Measurements from ENCODE around the gene UBE2U.

Gene UBE2U, protein sequence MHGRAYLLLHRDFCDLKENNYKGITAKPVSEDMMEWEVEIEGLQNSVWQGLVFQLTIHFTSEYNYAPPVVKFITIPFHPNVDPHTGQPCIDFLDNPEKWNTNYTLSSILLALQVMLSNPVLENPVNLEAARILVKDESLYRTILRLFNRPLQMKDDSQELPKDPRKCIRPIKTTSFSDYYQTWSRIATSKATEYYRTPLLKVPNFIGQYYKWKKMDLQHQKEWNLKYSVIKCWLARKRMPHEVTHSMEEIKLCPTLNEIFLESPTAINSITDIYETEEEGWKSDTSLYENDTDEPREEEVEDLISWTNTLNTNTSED

DNA sequence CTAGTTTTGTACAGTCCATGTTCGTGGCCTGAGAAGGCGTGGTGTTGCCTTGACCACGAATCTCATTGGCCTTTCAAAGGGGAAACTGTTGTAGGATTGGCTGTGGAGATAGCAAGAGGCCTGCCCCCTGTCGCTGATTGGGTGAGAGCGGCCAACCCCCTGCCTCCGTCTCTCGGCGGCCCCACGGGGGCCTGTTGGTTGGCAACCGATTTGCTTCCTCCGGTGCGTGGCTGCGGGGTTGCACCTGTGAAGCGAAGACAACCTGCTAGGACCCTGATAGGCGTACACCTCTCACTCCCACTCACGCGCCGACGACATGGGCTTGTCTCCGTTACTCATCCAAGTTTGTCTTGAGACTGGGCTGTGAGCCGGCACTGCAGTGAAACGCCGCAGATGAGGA is at the start of gene UBE2U:
UBE2U (plus strand) TSS at position 204 of the 400 bp plus-strand sequence. CDS start 428 bp downstream, outside the sequence.
- DNase-seq = no peak

DNA sequence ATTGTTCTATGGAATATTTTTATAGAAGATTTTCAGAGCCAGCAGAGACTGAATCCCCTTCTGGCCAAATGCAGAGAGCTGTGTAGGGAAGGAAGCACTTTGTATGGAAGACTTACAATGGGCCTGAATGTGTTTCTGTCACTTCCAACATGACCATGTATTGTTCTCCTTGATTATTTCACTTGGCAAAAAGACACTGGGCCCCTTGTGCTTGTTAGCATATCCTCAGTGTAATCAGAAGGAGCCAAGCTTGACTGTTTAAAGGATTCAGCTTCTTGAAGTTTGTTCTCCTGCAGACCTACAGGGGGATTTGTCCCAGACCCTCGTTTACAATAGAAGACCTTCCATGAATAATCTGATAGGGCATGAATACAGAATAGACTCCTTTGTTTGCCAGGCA is 48.1 kb upstream of the UBE2U start:
- no peak for DNase-seq

DNA sequence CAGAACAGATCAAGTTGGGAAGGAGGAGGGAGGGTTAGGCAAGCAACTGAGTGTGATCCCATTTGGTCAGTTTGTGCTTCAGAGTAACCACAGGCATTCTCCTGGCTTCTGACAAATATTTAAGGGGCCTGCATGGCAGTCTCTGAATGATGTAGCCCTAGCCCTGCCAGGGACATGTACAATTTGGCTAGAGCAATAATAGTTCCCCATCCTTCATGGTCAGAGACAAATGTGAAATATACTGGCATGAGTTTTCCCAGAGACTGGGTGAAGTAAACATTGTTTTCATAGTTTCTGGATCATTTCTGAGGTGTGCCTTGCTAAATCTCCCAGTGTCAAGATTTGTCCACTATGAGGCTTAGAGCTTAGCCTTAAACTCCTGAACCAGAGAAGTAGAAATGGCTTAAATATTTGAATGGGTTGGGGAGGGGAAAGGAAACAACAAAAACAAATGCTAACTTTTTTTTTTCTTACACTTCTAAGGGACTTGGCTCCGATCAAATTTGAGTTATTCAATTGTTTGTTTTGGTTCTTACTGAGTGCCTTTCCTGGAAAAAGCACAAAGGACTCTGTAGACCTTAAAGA is 42.0 kb upstream of the UBE2U start:
- no peak for DNase-seq

DNA sequence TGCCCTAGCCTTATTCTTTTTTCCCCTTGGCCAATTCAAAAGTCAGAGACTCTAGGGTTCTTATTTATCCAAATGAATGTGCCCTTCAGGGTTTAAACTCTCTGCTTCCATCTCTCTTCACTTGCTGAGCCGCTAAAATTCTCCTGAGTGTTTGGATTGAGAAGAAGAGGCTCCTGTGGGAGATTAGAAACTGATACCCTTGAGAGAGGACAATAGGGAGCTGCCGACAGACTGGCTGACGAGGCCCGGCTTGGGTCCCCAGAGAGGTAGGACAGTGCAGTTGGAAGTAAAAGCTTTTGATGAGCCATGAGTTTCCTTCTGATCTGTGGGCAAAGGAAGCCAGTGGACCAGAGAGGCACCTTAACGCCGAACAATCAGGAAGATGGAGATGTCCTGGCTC is 41.3 kb upstream of the UBE2U start:
- no peak for DNase-seq

DNA sequence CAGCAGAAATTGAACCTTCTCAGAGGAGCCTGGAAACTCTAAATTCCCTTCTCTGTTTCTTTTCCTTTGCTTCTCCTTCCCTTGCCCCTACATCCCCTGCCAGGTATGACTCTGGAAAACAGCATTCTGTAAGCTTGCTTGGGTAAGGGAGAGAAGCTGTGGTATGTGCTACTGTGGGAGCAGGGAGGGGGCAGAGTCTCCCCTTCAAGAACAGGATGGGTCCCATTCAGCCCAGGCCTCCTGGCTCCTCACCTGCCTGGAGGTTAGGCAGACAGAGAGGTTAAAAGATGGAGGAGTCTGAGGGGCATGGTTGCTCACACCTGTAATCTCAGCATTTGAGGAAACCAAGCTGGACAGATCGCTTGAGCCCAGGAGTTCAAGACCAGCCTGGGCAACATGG is 40.6 kb upstream of the UBE2U start:
- DNase-seq = no peak

DNA sequence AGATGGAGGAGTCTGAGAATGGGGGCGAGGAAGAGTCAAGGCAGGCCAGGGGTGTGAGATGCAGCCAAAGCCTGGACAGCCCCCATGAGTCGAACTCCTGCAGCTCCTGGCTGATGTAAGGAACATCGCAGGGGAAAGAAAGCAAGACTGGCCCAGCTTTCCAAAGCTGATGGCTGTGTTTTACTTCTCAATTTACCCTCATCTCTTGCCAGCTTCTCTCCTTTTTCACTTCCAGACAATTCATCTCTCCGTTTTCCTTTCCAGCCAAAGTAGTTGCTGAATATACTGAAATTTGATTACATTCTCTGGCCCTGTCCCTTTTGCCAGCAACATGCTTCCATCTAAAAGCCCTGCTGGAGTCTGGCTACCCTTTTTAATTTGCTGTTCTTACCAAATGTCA is 40.0 kb upstream of the UBE2U start:
- no peak for DNase-seq

DNA sequence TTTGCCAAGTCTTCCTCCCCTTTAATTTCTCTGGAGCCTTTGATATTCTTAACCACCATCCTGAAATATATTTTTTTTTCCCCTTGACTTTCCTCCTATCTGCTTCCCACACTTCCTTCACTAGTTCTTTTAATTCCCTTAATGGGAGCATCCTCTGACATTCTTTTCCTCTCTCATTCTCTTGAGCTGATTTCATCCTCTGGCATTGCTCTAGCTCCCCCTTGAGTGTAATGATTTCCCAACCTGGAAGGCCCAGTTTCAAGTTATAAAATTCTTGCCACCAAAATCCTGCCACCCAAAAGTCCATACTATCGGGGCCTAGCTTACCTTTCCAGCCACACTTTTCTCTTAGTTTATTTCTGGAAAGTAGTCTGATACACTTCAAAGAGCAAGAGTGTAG is 39.5 kb upstream of the UBE2U start:
- no peak for DNase-seq

DNA sequence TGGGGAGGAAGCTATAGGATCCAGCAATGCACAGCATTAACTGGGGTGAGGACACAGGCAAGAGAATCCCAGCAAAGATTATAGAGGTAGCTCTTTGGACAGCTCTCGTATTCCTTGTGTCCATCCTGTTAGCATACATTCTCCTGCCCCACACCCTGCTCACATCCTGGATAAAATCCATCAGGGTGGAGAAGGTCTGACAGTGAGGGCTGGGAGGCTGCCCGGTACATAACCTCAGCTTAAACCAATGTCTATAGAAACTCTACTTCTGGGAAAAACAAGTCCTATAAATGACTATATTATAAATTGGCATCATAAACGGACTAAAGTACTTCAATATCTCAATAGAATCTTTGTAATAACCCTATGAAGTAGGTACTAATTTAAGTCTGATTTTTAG is 36.8 kb upstream of the UBE2U start:
- DNase-seq = no peak

DNA sequence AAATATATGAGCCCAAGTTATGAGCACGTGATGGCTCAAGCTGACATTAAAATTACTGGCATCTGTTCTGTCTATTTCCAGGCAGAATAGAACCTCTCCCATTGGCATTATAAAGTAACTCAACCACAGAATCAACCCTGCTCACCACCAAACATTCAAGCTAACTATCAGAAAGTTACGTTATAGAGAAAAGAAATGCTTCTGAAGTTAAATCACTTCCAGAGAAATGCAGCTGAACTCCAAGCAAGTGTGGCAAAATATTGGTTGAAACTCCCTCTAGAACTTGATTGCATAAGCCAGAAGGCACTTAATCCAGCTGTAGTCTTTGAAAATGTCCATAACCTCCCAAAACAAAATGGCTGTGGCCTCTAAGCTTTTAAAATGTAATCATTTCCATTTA is 36.2 kb upstream of the UBE2U start:
- DNase-seq = no peak

DNA sequence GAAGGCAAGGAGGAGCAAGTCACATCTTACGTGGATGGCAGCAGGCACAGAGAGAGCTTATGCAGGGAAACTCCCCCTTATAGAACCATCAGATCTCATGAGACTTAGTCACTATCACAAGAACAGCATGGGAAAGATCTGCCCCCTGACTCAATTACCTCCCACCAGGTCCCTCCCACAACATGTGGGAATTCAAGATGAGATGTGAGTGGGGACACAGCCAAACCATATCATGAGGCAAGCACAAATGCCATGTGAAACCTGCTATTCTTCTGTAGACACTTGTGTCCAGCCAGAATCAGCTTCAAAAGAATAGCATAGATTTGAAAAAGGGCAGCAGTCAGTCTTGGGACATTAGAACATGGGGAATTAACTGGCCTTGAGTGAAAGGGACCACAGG is 32.2 kb upstream of the UBE2U start:
- no peak for DNase-seq

DNA sequence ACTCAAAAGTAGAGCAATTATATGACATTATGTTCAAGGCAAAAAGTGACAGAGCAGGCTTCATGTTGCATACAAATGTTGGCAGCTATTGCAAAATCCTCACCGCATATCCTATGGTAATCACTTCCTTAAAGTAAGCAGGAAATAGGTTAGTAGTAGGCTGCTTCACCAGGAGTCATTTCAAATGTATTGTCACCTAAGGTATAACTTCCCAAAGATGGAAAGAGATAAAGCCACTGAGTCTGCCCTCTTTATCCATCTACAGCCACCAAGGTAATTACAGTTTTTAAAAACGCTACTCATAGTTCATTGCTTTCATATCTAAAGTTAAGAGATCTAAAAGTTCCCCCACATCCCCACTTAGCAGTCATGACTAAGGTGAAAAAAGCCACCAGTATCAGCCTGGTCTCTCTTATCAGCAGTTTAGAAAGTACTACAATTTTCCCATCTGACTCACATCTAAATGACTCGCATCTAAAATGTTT is 31.6 kb upstream of the UBE2U start:
- DNase-seq = no peak

DNA sequence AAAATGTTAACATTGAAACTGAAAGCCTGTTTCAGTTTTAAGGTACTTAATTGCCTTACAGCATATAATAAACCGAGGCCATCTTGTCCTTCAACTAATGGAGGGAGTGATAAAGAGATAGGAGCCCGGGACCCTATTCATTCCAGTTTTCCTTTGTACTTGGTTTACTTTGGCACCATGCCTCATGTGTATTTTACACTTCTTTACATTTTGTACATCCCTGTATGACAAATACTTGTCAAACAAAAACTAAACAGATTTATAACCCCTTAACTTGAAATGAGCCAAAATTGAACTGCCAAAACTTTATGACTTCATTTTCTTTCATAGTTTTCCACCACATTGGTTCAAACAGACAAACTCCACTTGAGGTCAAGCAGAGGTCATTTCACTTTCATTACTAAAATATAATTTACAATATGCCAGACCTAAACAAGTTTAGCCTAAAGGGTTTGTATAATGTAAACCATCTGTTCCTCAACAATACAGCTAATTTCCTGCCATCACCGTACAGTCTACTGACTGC is 30.9 kb upstream of the UBE2U start:
- no peak for DNase-seq

DNA sequence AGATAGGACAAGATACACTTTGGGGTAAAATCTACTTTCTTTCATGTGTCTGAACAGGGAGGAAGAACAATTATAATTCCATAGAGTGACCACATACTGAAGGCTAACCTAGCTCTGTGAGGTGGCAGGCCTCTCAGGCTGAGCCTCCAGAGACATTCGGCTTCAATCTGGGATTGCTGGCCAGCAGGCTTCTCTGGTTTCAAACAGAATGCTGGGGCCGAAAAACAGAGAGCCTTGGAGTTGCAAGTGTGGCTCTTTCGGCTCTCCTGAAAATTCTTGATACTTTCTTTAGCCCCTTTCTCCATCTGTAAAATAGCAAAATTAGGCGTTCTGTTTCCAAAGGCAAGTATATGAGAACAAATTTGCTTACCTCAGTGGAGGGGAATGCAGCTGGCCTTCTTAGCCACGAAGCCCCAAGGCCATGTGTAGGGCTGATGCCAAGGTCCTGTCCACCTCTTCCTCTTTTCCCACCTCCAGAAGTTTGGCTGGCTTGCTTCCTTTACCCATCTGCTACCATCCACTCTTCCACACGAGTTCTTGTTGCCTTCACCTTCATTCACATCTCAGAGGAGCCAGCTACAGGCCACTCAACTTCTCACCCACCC is 30.0 kb upstream of the UBE2U start:
- DNase-seq = no peak

DNA sequence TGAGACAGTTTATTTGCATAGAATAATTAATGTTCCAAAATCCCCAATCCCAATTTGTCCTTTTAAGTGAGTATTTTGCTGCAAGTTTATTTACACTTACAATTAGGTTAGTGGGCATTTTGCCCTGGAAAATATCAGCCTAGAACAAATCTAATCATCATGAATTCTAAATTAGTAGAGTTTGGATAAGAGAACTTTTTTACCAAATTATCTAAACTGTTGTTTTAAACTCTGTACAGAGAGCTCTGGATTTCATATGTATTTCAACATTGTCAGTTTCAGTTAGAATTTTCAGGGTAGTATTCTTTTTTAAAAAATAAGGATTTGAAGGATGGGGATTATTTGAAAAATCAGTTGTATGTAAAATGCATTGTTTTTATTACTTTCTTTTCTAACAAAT is 27.8 kb upstream of the UBE2U start:
- DNase-seq = no peak

DNA sequence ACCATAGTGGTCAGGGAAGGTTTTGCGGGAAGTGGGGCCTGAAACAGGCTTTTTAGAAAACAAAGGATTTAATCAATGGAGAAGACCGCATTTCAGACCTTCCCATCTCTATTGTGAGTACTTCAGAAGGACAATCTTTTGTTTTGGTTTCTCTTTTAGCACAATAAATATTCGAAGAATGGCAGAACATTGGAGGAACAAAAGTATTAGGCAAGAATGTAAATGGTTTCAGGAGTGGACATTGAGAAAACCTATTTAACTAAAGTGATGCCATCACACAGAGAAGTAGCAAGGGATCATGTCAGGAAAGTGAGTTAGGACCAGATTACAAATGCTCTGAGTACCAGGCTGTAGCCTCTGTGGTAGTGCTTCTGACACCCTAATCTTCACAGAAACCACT is 26.8 kb upstream of the UBE2U start:
- no peak for DNase-seq

DNA sequence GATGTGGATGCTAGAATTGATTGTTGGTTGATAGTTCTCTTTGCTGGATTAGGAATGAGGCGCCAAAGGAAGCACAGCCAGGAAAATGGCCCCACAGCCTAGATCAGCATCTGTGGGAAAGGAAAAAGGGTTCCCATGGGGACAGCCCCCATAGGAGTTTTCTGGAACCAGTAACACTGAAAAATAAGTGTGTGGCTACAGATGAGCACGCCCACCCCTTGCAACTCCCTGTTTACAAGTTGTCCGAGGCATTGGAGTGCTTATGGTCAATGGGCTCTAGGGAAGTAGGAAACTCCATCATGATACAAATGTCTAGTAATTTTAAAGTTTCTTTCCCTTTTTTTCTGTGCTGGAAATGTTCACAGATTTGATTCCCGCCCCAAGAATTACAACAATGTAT is 23.8 kb upstream of the UBE2U start:
- no peak for DNase-seq

DNA sequence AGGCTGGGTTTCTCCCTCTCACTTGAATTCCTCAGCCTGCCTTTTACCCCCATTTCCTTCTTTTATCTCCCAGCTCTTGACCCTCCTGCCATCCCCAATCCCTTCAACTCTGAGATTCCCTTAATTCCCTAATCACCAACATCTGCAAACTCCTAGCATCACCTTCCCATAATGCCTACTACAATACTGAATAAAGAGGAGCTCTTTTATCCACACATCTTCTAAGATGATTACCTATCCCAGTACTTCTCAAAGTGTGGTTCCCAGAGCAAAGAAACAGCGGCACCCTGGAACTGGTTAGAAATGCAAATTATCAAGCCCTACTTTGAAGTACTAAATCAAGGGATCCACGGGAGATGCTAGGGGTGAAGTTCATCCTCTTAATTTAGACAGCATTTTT is 21.2 kb upstream of the UBE2U start:
- DNase-seq = no peak

DNA sequence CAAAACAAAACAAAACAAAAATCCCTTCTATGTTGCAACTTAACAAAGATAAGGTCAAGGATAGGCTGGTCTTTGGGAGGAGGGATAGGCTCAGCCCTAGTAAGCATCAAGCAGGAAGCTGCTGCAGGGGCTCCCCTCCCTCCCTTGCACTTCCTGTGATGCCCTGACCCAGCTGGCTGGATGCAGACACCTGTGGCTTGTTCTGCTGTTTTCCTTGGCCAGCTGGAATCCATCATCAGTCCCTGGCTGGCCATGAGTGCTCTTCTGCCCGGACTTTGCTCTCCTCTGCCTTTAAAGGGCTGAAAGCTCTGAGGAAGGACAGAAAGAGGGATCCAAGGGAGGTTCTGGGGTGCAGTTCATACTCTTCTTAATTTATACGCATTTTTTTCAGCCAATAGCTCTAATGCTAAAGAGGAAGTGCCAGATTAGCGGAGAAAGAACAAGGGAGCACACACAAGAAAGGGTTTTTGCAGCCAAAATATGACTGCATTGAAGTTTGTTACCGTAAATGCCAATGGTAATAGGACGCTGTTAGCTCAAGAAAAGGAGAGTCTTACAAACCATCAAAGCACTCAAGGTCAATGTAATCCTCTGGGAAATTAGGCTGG is 19.9 kb upstream of the UBE2U start:
- DNase-seq = no peak

DNA sequence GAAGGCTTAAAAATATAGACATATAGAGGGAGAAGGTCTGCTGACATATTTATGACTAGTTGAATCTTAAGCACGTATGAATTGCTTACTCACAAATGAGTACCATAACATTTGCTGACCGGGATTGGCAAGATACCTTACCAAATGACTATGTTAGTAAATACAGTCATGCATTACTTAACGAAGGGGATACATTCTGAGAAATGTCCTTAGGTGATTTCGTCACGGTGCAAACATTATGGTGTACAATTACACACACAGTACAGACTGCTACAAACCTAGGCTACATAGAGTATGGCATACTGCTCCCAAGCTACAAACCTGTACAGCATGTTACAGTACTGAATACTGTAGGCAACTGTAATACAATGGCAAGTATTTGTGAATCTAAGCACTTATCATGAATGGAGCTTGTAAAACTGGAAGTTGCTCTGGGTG is 19.4 kb upstream of the UBE2U start:
- no peak for DNase-seq

DNA sequence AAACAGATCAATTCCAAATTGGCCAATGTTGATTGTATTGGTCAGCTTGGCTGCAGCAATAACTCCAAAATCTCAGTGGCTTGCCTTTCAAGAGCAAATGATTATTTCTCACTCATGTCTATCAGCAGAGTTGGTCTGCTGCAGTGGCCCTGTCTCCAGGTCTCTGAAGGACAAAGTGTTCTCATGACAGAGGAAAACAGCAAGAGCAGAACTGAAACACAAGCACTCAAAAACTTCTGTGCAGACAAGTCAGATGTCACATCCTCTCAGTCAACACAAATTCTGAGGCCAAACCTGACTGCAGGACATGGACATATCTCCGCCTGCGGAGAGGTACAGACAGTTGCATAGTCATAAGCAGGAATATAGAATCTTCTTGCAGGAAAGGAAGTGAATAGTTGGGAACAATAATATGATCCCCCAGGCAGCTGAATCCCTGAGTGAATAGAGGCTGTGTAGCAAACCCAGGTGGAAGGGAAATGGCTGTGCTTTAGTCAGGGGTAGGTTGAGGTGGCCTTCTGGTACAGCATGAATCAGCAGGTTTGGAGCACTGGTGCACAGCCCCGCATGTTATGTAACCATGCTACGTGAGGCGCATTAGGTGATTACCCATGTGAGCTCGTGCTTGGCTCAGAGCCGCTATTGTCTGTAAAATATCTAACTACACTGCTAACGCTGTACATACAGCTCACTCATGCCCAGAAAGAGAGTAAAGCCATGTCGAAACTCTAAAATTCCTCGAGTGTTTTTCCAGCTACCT is 17.1 kb upstream of the UBE2U start:
- DNase-seq = no peak

DNA sequence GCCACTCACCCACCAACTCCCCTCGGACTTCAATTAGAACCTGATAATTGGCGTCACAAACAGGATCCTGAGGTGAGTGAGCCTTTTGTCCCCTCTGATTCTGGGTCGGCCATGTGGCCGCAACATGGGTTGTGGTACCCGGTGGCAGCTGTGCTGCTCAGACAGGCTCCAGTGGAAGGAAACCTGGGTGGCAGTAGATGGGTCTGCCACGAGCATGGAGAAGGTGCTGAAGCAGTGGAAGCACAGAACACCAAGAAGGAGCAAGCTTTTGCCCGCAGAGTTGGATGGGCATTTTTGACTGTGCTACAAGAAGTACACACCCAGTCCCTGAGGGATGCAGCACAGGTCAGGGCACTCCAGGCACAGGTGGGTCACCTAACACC is 16.5 kb upstream of the UBE2U start:
- DNase-seq = no peak

DNA sequence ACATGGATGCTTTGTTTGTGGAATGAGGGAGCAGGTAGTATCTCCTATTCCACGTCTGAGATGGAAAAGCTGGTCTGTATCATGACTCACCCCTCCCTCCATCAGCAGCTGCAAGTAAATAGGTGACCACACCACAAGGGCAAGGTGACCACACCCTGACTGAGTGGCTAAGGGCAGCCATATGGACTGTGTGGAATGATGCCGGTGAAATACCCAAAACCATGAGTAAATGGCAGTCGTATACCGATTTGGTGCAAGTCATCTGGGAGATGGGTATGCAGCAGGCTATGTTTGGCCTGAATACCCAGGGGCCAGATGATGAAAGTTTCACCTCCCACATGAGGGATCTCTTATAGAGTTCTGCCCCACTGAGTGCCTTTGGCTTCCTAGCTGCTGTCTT is 15.8 kb upstream of the UBE2U start:
- DNase-seq = no peak

DNA sequence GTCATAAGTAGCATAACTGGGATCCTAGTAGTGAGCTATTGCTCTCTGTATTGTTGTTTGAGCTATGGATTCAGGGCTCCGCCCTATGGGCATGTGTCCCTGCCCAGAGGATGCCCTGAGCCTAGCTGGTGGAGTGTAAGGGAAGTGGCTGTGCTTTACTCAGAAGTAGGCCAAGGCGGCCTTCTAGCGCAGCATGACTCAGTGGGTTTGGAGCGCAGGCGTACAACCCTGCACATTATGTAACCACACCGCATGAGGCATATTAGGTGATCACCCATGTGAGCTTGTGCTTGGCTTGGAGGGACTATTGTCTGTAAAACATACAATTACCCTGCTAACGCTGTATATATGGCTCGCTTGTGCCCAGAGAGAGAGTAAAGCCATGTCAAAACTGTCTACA is 11.1 kb upstream of the UBE2U start:
- DNase-seq = no peak

Measured in CD4-positive, alpha-beta T cell treated with Interleukin-15 for 1 hour (primary cell).